CD4-positive, alpha-beta T cell treated with Interleukin-2 at 100 ng/mL for 4 hours (primary cell): ENCODE results near the gene PCCA.
"Not testable (repeated sequence)": the region's sequence is repeated elsewhere in the genome, so short reads cannot be mapped to it uniquely, and the experiment has no call there.

Source experiments
- DNase-seq: peaks from one replicate; pipeline ENCODE4 v3.0.0-alpha.2; 2020; ENCODE audit warnings: low spot score

The PCCA gene

GRCh38 chr13:100141461-100141961 lies 52.6 kb downstream of the PCCA start:
- not testable (repeated sequence) for DNase-seq

GRCh38 chr13:100146534-100146933 lies 57.6 kb downstream of the PCCA start:
- DNase-seq: no peak

DNA sequence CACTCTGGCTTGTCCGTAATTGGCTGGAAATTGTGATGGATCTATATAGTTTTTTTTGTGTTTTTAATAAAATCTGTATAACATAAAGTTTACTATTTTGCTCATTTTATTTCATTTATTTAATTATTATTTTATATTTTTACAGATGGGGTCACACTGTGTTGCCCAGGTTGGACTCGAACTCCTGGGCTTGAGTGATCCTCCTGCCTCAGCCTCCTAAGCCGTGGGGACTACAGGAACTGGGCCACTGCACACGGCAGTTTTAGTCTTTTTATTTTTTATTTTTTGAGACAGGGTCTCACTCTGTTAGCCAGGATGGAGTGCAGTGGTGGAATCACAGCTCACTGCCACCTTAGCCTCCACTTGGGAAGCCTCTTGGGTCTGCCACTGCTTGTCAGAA lies 58.9 kb downstream of the PCCA start:
- no peak for DNase-seq

DNA sequence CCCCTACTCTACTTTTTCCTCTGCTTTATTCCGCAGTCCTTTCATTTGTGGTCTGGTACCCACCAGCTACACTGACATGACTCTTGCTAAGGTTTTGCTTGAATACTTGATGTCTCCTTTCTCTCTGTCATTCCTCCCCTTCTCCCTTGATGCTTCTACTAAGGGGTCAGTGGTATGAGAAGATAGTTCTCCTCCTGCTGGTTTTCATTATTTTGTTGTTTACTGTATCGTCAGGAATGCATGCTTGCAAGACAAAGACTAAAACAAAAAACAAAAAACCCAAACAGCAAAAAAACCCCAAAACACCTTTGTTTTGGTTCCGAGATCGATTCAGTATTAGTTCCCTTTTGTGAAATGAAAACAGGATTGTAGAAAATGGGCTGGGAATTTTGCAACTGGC lies 59.5 kb downstream of the PCCA start:
- DNase-seq: no peak

GRCh38 chr13:100149389-100149788 lies 60.5 kb downstream of the PCCA start:
- DNase-seq: no peak

- DNase-seq: not testable (repeated sequence)
Observed at GRCh38 chr13:100150711-100151110, 61.8 kb downstream of the PCCA start.

GRCh38 chr13:100154842-100155416 lies 66.0 kb downstream of the PCCA start:
- DNase-seq: no peak

DNA sequence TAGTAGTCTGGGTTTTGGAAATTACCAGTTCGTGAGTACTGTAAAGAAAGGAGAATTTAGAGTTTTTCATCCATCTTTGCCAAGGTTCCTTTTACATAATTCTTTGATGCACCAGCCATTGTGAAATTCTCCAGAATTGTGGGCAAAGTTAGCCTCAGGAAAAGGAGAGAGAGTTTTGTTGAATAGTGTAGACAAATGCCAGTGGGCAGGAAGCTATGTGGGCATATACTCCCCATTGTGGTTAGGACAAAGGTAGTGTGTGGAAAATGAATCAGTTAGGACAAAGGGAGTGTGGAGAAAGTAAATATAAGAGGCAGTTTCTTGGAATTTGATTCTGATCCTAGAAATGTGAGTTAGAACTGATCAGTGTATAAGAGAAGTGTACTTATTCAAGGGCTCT lies 67.9 kb downstream of the PCCA start:
- no peak for DNase-seq

DNA sequence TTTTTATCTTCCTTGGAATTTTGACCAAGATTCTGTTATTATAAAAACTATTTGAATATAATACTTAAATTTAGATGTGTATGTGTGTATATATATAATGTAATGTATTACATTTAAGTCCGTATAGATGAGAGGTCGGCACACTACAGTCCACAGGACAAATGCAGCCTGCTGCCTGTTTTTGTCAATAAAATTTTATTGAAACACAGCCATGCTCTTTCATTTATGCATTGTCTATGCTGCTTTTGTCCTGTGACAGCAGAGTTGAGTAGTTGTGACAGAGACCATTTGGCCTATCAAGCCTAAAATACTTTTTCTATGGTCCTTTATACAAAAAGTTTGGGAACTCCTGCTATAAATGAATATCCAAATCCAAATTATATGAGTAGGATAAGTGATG lies 69.7 kb downstream of the PCCA start:
- DNase-seq: no peak

DNA sequence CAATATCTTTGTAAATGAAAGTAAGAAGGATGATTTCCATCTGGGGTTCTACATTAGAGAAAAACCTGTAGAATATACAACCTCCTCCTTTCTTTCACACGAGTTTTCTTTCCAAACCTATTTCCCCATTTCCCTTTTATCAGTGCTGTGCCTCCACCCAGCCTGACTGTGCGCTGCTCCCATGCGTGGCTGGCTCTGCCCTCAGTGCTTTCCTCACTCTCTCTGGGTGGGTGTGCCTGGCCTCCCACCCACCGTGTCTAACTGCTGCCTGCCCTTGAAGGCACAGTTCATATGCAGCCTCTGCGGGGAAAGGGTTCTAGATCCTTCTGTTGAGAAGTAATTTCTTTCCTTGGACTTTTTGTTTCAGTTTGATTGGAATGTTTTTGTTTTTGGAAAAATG lies 70.7 kb downstream of the PCCA start:
- no peak for DNase-seq

DNA sequence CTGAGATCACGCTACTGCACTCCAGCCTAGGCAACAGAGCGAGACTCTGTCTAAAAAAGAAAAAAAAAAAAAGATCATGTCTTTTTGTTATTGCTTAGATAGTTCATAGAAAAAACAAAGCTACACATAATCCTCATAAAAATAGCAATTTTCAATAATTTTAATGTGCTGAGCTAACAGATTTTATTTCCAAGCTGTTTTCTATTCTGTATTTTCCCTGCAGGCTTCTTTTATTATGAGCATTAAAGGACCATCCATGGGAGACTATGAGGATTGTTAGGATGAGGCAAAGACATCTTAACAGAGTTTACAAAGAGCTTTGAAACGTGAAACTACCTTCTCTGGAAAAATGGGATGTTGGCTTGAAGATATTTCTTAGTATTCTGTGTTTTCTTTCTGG lies 71.6 kb downstream of the PCCA start:
- DNase-seq: no peak

GRCh38 chr13:100163375-100163774 lies 74.5 kb downstream of the PCCA start:
- no peak for DNase-seq

- no peak for DNase-seq
Observed at GRCh38 chr13:100173203-100173602, 84.3 kb downstream of the PCCA start.

DNA sequence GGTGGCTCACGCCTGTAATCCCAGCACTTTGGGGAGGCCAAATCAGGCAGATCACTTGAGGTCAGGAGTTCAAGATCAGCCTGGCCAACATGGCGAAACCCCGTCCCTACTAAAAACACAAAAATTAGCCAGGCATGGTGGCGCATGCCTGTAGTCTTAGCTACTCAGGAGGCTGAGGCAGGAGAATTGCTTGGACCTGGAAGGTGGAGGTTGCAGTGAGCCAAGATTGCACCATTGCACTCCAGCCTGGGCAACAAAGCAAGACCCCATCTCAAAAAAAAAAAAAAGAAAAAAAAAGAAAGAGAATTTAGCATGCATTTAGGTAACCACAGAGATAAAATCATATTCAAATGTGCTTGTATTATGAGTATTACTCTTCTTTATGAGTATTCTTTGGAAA lies 85.6 kb downstream of the PCCA start:
- DNase-seq: not testable (repeated sequence)

DNA sequence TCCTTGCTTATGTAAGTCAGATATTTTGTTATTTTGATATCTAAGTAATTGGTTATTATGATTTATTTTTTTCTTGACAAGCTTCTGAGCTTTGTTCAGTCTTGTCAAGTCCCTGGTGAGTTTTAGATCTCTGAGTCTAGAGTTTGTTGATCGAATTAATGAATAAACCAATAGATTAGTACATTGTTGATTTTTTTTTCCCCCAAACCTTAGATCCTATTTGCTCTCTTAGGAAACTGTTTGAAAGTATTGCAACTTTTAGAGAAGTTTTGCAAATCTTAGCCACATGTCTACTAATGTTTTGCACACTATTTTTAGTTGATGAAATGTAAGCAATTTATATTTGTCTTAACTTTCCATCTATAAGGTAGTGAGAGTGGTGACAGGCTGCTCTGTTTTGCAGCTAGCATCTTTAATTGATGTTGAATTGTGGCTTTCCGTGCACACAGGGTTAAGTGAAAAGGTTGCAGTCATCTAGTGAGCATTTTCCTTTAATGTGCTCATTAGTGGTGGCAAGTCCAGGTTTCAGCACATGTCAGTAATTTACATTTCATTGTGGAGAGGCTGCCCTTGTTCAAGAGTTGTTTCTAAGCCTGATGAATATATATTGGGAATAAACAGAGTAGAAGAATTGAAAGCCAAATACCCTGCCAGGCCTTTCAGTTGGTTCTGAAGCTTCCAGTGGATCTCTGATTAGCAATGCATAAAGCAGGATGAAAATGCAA lies 86.3 kb downstream of the PCCA start:
- no peak for DNase-seq

- DNase-seq: no peak
Observed at GRCh38 chr13:100175803-100176182, 86.9 kb downstream of the PCCA start.

- DNase-seq: no peak
Observed at GRCh38 chr13:100176801-100177400, 88.0 kb downstream of the PCCA start.

DNA sequence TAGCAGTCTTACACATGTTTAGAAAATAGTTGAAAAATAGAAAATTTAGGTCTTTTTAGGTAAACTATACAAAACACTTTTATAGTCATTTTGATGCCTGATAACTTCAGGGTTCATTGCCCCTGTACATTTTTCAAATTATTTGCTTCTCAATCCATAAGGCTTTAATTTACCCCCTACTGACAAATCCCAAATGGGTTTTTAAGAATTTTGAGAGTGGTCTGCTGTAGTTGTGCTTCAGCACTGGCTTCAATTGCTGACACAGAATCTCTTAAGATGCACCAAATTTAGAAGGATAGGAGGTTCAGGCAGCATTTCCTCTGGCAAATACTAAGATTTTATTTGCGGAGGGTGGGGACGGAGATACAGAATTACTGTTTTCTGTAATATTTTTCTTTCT lies 89.4 kb downstream of the PCCA start:
- DNase-seq: no peak

- DNase-seq: no peak
Observed at GRCh38 chr13:100179276-100179675, 90.4 kb downstream of the PCCA start.

DNA sequence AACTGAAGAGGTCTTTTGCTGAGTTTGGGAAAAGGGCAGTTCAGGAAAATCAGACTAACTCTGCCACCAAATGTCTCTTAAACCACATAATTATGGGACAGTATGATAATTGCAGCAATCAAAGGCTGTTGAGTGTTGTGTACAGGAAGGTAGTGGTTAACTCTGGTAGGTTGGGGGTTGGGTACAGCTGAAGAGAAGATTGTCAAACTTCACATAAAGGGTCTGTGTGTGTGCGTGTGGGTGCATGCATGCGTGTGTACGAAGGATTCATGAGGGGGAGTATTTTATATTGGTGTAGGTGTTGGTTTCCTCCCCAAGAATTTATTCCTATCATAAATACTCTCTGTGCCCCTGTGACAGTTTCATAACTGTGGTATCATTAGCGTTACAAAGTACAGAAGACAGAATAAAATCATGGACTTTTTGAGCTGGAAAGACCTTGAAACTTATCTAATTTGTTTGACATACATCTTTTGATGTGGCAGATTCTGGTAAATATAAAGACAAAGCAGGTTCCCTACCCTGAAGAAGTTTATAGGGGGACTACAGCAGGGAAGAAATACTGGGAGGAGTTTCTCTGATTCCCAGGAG lies 94.1 kb downstream of the PCCA start:
- no peak for DNase-seq

DNA sequence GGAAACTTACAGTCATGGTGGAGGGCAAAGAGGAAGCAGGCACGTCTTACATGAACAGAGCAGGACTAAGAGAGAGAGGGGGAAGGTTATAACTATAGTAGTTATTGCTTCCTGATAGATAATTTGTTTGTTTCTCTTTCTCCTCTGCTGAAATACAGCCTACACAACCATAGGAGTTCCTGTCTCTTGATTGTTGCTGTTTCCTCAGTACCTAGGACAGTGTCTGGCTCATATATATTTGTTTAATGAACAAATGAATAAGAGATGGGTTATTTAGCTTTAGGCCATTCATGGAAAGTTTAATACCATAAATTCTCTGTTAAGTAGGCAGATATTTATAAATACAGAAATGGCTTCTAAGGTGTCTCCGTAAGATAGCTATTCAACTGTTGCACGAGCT lies 95.2 kb downstream of the PCCA start:
- no peak for DNase-seq

GRCh38 chr13:100195568-100195967 lies 106.7 kb downstream of the PCCA start:
- DNase-seq: no peak

- DNase-seq: no peak
Observed at GRCh38 chr13:100196375-100196774, 107.5 kb downstream of the PCCA start.
